Astrocyte (in vitro differentiated cells and primary cell): ENCODE data around the gene ASPN.

ENCODE experiments used
- CTCF ChIP-seq: IDR thresholded peaks from 2 replicates; pipeline ENCODE4 v1.5.1; 2011; ENCODE audit warnings: low read depth, mild to moderate bottlenecking, inconsistent platforms, low read length, moderate library complexity; ENCODE audit not compliant: insufficient read depth
- EZH2 ChIP-seq: IDR thresholded peaks from 2 replicates; pipeline ENCODE4 v1.6.1; 2012; ENCODE audit warnings: mild to moderate bottlenecking, low read length, inconsistent platforms; ENCODE audit not compliant: insufficient read depth

DNA sequence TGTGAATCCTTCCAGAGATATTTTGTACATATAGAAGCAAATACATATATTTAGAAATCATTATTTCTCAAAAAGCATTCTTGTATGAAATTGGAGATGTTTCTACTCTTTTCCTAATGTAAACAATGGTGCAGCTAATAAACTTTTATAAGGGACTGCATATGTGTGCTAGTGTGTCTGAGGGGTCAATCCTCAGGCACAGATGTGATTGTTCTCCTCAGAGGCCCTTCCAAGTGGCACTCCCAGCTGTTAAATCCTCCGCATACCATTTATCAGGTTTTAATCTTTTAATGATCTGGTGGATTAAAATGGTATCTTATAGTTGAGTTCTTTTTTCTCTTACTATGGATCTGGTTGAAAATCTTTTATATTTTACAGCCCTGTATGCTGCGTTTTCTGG is 52.5 kb downstream of the ASPN start:
- no peak for TF ChIP-seq EZH2
- no peak for TF ChIP-seq CTCF
